Muscle of back (tissue), 11 donors: ENCODE results near the gene DES. TPM values are rescaled to one million over a fixed set of nuclear protein-coding genes. Genes with fewer than 3 reads are reported as not detected.
A peak's percentile ranks its signal among the peaks of the same experiment; 100 is the strongest.
"Not testable (repeated sequence)": the region's sequence is repeated elsewhere in the genome, so short reads cannot be mapped to it uniquely, and the experiment has no call there.

ENCODE experiments used
- DNase-seq, 3 donors: peaks; one replicate each; pipeline versions ENCODE4 v3.0.0 to v3.0.0-alpha.2; 2013
- polyA plus RNA-seq, 10 donors: library from polyadenylated mRNA; unstranded; fragments of 120-200 nt; gene quantifications; one replicate each; pipeline ENCODE4 v1.2.1, GENCODE V29; 2013; ENCODE audit not compliant: insufficient read length in 10 of 10

DES gene
- polyA plus RNA-seq, 10 donors, result 1,880 to 4,907 (median 4,107) TPM

DNA sequence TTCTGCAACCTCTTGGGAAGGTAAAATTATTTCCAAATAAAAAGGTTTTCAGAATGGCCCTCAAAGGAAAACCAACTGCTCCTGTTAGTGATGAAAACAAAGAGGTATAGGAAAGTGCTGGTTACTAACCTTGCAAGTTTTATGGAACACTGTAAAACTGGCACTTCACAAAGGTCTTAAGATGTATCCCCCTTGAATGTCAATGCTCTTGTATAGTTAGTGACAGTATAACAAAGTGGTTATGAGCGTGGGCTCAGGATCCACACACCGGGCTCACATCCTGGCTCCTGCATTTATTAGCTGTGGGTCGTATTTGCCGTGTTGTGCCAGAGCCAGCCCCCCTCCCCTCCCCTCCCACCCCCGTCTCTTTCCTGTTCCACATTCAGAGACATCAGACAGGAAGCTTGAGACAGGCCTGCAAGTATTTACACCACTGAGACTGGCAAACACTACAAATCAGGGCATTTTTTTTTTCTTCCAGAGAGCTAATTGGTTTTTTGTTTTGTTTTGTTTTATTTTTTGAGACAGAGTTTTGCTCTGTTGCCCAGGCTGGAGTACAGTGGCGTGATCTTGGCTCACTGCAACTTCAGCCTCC lies 21.2 kb upstream of the DES start:
- DNase-seq, result no peak

DNA sequence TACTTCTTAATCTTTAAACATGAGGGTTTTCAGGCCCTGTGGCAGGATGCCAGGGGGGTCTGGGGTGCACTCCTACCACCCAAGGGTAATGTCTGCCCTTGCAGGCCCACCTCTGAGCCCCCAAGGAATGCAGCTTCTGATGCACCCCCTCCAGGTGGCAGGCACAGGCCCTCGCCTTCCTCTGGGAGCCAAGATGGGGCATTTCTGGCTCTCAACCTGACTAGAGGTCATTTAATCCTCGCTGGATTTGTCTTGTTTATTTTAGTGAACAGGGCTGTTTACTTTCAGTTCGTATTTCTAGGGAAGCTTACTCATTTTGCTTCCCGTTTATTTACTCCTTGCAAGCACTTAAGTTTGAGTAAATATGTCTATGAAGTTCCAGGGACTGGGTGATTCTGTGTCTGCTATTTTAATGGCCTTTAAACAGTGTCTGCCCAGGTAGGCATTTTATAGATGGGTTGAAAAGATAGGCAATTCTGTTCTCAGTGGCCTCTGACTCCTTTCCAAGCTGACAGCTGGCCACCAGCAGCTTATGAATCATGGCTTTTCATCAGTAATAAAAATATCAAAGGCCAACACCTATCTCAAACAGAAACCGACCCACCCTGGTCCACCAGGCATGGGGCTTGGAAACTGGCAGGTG lies 19.3 kb upstream of the DES start:
- DNase-seq, result no peak

DNA sequence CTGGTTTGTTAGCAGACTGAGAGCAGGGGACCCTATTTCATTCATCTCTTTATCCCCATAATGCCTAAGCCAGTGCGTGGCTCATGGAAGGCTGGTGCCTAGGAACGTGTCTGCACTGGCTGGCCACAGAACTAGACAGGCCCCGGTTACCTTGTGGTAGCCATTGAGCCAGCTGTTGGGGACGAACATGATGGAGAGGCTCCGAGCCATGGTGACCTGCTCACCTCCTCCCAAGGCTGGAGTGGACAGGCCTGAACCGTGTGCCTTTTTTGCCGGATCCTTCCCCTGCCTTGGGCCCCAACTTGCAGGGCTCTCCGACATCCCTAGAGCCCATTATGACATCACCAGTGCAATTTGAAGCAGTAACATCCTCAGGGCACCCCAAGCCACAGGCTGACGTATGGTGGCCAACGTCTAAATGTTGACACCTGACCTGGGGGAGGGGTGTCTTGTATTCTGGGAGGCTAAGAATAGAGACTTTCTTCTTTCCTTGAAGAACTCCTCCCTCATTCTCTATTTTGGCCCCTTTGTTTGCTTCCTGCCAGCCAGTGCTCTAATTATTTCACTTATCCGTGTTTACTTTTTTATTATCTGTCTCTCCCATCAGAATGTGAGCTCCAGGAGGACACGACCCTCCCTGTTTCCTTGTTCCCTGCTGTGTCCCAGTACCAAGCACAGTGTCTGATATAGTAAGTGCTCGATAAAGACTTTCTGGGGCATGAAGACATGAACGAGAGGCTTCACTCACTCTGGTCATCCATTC lies 18.3 kb upstream of the DES start:
- no peak for DNase-seq

GRCh38 chr2:219400562-219400961 lies 17.6 kb upstream of the DES start:
- DNase-seq, result no peak

DNA sequence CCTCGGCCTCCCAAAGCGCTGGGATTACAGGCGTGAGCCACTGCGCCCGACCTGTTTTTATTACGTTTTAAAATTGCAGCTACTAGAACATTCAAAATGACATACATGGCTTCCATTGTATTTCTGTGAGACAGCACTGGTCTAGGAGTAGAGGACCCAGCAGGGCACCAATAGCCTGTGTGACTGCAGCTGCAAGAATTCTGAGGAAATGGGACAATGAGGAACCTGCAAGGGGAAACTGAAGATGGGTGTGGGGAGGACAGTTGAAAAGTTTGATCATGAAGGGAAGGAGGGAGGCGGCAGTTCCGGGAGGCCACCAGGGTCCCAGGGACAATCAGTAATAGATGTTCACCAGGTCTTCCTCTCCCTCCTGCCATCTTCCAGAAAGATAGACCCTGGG lies 16.6 kb upstream of the DES start:
- DNase-seq, result no peak

DNA sequence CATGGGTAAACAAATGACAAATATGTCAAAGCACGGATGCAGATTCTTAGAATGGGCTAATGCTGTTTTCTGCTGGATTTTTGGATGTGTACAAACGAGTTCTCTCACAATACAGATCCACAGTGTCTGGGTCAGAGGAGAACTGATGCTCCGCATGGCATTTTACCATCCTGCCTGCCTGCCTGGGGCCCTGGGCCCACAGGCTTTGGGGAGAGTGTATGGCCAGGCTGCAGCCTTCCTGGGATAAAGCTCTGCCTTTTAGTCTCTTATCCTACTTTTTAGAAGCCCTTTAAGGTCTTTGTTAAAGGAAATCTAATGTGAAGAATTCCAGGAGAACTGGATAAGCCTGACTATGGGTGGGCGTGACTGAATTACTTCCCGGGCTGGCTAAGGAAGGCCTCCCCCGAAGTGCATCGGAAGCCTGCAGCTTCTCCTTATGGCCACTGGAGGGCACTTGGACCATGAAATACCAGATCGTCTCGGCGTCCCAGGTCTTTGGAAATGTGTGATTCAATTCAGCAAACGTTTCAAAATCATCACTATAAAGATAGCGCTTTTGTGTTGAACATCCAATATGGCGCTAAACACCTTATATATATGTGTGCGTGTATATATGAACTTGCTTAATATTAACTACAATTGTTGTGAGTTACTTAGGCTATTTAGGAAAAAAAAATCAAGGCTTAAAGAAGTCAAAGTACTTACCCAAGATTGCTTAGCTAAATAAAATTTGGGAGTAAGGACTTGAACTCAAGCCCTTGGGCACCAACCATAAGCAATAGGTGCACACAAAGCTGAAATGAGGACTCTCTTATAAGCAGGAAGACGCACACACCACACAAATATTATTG lies 15.3 kb upstream of the DES start:
- peak in 2 of 3 donors; percentile 75 to 88 for DNase-seq

DNA sequence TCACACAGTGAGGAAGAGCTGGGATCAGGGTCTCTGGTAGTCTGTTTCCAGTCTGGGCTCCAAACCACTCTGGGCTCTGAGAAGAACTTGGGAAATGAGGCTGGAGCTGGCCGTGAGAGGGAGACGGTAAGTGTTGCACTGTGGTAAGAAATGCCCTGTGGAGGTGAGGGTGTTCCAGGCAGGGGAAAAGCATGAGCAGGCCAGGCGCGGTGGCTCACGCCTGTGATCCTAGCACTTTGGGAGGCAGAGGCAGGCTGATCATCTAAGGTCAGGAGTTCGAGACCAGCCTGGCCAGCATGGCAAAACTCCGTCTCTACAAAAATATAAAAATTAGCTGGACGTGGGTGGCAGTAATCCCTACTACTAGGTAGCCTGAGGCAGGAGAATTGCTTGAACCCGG lies 14.3 kb upstream of the DES start:
- no peak for DNase-seq

GRCh38 chr2:219404291-219404910 lies 13.8 kb upstream of the DES start:
- peak in 2 of 3 donors; percentile 58 to 71 for DNase-seq

DNA sequence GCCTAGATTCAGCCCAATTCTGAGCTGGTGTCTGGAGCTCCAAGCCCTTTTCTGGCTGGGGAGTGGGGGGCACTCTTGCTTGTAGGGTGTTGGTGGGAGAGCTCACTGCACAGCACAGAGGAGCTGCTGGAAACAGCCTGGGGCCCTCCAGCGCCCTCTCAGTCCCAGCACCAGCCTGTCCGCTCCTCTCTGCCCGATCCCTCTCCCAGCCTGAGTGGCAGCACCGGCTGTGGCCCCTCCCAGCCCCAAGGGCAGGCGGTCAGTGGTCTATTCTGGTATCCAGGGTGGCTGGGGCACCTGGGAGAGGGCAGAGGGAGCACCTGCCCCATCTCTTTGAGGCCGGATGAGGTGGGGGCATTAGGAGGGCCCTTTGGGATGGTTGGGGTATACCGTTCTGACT lies 13.2 kb upstream of the DES start:
- peak in 2 of 3 donors; percentile 53 to 59 for DNase-seq

- DNase-seq, result no peak
Observed at GRCh38 chr2:219405451-219405850, 12.7 kb upstream of the DES start.

DNA sequence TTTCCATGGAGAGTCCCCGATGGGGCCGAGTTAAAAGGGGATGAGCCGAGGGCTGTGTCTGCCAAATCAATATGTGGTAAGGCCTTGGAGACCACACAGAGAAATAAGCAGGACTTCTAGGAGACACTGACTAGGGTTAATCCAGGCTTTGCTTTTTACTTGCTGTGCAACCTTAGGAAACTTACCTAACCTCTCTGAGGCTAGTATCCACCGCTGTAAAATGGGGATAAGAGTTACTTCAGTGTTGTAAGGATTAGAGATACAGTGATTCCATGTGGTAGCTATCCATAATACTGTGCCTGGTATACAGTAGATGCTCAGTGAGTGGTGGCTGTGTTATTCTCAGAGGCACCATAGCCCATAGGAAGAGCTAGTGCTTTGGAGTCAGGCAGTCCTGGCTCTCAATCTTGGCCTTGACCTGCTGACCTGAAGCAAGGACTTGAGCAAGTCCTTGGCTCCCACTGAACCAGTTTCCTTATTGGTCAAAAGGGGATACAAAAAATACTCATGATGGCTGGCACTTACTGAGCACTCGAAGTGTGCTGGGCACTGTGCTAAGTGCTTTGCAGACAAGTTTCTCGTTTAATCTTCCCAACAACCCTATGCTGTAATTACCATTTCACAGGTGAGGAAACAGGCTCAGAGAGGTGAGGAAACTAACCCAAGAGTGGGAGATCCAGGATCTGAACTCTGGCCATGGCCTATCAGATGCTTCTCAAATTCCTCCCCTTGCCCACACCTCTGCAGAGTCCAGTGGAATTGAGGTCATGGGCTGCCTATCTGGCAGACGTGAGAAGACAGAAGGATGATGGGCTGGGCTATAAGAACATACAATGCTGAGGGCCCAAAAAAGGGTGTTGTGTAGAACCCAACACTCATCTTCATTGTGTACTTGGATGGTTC lies 12.0 kb upstream of the DES start:
- no peak for DNase-seq

- DNase-seq, result peak; percentile 47 to 94 (median 49)
Observed at GRCh38 chr2:219406861-219407230, 11.3 kb upstream of the DES start.

GRCh38 chr2:219407343-219407742 lies 10.8 kb upstream of the DES start:
- DNase-seq, result not testable (repeated sequence)

GRCh38 chr2:219408204-219408603 lies 10.0 kb upstream of the DES start:
- no peak for DNase-seq

DNA sequence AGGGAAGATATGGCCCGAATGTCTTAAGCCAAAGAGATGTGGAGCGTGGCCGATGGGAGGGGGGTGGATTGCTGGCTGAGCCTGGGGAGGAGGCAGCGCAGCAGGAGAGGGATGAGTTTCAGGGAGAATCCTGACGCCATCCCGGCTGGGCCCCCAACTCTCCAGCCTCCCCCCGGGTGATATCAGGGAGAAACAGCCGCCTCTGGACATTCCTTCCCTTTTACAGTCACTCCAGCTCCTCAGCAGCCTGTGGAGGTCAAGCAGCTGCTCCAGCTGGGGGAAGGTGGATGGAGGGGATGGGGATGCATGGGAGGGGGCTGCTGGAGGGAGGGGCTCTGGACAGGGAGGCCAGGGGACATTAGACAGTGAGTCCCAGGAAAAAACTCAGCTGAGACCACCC lies 9.5 kb upstream of the DES start:
- peak in 1 of 3 donors; percentile 45 for DNase-seq

DNA sequence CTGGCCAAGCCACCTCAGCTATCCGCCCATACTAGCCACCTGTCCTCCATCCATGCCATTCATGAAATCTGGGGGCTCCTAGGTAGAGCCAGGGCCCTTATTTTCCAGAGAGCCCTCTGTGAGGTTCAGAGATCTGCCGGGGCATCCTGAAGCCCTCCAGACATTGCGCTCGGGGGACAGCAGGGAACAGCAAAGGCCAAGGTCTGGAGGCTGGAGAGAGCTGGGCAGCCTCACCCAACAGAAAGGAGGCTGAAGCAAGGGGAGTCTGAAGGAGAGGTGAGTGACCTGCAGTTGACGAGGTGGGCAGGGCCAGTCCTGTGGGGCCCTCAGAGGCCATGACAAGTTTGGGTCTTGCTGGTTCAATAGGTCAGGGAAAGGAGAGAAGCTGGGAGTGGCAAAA lies 8.6 kb upstream of the DES start:
- no peak for DNase-seq

- DNase-seq, result no peak
Observed at GRCh38 chr2:219410390-219410789, 7.8 kb upstream of the DES start.

DNA sequence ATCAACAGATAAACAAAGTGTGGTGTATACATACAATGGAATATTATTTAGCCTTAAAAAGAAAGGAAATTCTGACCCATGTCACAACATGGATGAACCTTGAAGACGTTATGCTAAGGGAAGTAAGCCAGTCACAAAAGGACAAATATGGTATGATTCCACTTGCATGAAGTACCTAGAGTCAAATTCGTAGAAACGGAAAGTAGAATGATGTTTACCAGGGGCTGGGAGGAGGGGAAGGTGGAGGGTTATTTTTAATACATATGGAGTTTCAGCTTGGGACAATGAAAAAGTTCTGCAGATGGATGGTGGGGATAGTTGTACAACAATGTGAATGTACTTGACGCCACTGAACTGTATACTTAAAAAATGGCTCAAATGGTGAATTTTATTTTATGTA lies 3.3 kb upstream of the DES start:
- no peak for DNase-seq

DNA sequence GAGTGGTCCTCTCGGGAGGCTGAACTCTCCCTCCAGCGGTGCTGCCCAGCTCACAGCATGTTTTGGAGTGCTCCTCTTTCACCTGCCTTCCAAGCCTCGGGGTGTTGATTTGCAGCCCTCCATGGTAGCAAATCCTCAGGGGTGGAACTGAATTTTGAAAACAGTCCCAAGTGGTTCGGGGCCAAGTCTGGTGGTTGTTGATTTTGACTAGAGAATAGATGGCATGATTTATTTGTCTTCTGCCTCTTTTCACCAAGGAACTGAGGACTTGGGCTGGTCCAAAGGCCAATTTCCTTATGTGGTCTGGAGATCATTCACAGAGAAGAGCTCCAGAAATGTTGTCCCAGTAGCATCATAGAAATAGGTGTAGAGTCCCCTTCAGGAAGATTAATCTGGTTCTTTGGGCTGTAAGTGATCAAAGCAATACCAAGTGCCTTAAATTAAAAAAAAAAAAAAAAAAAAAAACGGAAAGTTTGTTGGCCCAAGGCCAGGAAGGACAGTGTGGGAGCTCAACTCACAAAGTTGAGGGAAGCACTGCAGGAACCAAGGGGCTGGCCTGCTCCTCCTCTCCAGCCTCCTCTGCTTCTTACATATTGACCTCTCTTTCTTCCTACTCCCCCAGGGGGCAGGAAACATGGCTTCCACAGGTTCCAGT lies 2.5 kb upstream of the DES start:
- no peak for DNase-seq

DNA sequence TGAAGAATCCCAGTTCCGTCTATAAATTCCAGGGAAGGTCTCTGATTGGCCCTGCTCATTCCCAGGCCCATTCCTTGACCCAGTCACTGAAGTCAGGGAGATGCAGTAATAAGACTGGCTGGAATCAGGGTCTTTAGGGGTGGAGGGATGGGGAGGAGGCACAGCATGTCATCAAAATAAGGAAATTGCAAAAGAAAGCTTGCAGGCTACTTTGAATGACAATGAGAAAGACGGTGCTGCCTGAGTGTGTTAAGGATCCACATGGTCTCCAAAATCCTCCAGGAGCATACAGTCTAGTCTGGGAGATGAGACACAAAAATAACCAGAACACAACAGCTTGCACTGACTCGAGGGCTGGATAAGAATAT lies 2.0 kb upstream of the DES start:
- DNase-seq, result no peak
